Panc1 (cell line): ENCODE results near the gene VAC14.

ENCODE experiments used
- SIN3A ChIP-seq: IDR thresholded peaks from 2 replicates; pipeline ENCODE4 v1.6.1; 2012; ENCODE audit warnings: low read depth, mild to moderate bottlenecking, low read length, moderate library complexity, borderline replicate concordance; ENCODE audit not compliant: insufficient read depth
- TF ChIP-seq, protein P1 (sequence below): fragments of 450-650 bp; IDR thresholded peaks from 2 replicates; pipeline ENCODE4 v1.5.1; 2017; ENCODE audit warnings: mild to moderate bottlenecking
- TF ChIP-seq, protein P2 (sequence below), 2 experiments: IDR thresholded peaks; 2 replicates each; pipeline ENCODE4 v1.6.1; 2011 to 2012; ENCODE audit warnings: low read depth in 2 of 2, control low read depth in 1 of 2, low read length in 1 of 2, mild to moderate bottlenecking in 1 of 2, moderate library complexity in 1 of 2; ENCODE audit not compliant: insufficient read depth in 1 of 2

DNA sequence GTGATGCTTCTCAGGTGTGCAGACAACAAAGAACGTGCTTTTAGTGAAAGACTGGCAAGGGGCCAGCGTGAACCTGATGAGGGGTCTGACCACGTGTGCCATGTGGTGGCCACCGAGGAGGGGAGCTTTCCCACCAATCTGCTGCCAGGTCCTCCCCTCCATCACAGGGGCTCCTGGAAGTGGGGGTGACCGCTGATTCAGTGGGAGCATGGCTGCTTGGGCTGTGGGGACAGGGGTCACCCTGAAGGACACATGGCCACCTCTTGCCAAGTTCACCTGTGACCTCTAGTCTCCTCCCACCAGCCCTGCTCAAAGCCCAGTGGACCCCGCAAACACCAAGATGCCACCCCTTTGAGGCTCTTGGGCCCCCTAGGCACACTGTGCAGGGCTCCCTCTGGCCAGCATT is 77.2 kb downstream of the VAC14 start:
- TF ChIP-seq, protein P1, sequence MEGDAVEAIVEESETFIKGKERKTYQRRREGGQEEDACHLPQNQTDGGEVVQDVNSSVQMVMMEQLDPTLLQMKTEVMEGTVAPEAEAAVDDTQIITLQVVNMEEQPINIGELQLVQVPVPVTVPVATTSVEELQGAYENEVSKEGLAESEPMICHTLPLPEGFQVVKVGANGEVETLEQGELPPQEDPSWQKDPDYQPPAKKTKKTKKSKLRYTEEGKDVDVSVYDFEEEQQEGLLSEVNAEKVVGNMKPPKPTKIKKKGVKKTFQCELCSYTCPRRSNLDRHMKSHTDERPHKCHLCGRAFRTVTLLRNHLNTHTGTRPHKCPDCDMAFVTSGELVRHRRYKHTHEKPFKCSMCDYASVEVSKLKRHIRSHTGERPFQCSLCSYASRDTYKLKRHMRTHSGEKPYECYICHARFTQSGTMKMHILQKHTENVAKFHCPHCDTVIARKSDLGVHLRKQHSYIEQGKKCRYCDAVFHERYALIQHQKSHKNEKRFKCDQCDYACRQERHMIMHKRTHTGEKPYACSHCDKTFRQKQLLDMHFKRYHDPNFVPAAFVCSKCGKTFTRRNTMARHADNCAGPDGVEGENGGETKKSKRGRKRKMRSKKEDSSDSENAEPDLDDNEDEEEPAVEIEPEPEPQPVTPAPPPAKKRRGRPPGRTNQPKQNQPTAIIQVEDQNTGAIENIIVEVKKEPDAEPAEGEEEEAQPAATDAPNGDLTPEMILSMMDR: no peak
- TF ChIP-seq, protein P2, sequence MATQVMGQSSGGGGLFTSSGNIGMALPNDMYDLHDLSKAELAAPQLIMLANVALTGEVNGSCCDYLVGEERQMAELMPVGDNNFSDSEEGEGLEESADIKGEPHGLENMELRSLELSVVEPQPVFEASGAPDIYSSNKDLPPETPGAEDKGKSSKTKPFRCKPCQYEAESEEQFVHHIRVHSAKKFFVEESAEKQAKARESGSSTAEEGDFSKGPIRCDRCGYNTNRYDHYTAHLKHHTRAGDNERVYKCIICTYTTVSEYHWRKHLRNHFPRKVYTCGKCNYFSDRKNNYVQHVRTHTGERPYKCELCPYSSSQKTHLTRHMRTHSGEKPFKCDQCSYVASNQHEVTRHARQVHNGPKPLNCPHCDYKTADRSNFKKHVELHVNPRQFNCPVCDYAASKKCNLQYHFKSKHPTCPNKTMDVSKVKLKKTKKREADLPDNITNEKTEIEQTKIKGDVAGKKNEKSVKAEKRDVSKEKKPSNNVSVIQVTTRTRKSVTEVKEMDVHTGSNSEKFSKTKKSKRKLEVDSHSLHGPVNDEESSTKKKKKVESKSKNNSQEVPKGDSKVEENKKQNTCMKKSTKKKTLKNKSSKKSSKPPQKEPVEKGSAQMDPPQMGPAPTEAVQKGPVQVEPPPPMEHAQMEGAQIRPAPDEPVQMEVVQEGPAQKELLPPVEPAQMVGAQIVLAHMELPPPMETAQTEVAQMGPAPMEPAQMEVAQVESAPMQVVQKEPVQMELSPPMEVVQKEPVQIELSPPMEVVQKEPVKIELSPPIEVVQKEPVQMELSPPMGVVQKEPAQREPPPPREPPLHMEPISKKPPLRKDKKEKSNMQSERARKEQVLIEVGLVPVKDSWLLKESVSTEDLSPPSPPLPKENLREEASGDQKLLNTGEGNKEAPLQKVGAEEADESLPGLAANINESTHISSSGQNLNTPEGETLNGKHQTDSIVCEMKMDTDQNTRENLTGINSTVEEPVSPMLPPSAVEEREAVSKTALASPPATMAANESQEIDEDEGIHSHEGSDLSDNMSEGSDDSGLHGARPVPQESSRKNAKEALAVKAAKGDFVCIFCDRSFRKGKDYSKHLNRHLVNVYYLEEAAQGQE (IDR thresholded peaks at IDR 0.05; ENCODE audit: insufficient read depth in 1 of 2, low read depth in 2 of 2, low read length in 1 of 2): no peak
- no peak for TF ChIP-seq SIN3A
